Head of caudate nucleus (tissue), 42 donors: ENCODE results near the gene ADIPOR1.
A peak's percentile ranks its signal among the peaks of the same experiment; 100 is the strongest.
"Not testable (repeated sequence)": the region's sequence is repeated elsewhere in the genome, so short reads cannot be mapped to it uniquely, and the experiment has no call there.

Experiments
- DNase-seq, 42 donors: peaks; one replicate each; pipeline versions ENCODE4 v3.0.0 to v3.0.0-alpha.2; 2020 to 2021; ENCODE audit warnings: mixed read lengths in 7 of 42
- intact Hi-C: fragments of 100-400 bp; cut with DNase I; formaldehyde crosslinking; loops from one replicate; pipeline ENCODE4 v1.15.0; 2022

The ADIPOR1 gene

DNA sequence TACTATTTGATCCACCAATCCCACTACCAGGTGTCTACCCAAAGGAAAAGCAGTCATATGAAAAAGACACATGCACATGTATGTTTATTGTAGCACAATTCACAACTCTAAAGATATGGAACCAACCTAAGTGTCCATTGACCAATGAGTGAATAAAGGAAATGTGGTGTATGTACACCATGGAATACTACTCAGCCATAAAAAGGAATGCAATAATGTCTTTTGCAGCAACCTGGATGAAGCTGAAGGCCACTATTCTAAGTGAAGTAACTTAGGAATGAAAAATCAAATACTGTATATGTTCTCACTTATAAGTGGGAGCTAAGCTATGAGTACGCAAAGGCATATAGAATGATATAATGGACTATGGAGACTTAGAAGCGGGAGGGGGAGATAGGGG lies 12.6 kb downstream of the ADIPOR1 start:
- no peak for DNase-seq
- intact Hi-C loops, result no loop called here

DNA sequence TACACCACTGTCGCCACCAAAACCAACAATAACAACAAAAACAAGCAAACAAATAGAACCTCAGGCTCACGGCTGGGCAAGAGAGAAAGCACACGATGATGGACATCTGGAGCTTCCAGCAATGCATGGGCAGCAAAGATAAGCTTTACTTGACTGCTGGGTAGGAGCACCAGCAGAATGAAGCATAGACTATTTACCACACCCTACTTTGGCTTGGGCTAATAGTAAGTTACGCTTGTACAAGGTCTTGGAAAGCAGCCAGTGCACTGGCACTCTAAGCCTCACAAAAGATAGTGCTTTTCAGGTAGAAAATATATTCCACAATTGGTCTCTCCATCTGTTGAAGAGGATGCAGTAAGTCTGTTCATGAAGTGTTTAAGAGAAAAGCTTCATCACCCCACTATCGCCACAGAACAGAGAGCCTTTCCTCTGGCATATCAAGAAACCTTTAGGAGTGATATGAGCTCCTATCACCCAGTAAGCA lies 13.6 kb downstream of the ADIPOR1 start:
- DNase-seq, result no peak
- intact Hi-C loops, result no loop called here

GRCh38 chr1:202942426-202942825 lies 15.7 kb downstream of the ADIPOR1 start:
- no peak for DNase-seq
- intact Hi-C loops, result no loop called here

- peak in 22 of 42 donors; percentile 15 to 66 (median 41) for DNase-seq
- intact Hi-C loops, result no loop called here
Measured at GRCh38 chr1:202941372-202941771, 16.7 kb downstream of the ADIPOR1 start.

DNA sequence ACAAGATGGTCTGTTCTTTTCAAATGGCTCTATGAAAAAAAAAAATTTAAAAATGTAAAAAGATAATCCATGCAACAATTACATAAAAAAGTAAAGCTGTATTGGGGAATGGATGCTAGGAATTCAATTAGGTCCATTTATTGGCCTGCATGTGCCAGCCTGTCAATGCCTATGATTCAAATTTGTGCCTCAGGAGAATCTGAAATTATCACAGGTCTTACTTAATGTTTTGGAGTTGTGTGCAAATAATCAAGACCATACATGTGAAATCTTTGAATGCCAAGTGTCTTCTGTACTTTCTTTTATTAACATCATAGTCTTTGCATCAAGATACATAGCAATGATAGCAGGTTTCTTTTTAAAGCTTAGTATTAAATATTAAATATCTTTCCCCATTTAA lies 17.6 kb downstream of the ADIPOR1 start:
- intact Hi-C loops, result no loop called here
- no peak for DNase-seq

DNA sequence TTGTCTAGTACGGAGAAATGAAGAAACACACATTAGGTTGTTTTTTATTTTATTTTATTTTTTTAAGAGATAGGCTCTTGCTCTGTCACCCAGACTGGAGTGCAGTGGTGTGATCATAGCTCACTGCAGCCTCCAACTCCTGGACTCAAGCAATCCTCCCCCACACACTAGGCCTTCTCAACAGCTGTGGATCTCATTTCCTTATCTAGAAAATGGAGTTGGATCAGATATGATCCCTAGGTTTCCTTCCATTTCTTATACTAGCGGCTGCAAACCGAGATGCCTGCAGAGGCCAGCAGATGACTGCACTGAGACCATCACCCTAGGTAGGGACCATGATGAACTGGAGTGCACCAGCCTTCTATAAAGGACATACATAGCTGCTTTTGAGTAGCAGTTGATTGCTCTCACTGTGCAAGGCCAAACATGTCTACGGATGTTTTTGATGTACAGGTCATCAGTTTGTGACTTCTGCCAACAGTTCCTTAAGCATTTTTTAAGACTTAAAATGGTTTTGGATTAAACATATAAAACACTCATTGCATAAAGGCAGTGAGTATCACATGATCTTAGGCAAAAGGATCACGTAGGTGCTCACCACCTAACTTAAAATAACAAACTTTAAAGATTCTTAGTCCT lies 19.7 kb downstream of the ADIPOR1 start:
- no peak for DNase-seq
- intact Hi-C loops, result no loop called here

DNA sequence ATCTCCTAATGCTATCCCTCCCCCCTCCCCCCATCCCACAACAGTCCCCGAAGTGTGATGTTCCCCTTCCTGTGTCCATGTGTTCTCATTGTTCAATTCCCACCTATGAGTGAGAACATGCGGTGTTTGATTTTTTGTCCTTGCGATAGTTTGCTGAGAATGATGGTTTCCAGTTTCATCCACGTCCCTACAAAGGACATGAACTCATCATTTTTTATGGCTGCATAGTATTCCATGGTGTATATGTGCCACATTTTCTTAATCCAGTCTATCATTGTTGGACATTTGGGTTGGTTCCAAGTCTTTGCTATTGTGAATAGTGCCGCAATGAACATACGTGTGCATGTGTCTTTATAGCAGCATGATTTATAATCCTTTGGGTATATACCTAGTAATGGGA lies 21.7 kb downstream of the ADIPOR1 start:
- intact Hi-C loops, DNase-seq: not testable (repeated sequence)

GRCh38 chr1:202935844-202936243 lies 22.3 kb downstream of the ADIPOR1 start:
- DNase-seq, result no peak
- intact Hi-C loops, result no loop called here

DNA sequence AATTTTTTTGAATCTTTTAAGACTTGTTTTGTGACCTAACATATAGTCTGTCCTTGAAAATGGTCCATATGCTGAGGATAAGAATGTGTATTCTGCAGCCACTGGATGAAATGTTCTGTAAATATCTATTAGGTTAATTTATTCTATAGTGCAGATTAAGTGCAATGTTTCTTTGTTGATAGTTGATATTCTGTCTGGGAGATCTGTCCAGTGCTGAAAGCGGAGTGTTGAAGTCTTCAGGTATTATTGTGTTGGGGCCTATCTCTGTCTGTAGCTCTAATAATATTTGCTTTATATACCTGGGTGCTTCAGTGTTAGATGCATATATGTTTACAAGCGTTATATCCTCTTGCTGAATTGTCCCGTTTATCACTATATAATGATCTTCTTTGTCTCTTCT lies 23.4 kb downstream of the ADIPOR1 start:
- intact Hi-C loops, result no loop called here

DNA sequence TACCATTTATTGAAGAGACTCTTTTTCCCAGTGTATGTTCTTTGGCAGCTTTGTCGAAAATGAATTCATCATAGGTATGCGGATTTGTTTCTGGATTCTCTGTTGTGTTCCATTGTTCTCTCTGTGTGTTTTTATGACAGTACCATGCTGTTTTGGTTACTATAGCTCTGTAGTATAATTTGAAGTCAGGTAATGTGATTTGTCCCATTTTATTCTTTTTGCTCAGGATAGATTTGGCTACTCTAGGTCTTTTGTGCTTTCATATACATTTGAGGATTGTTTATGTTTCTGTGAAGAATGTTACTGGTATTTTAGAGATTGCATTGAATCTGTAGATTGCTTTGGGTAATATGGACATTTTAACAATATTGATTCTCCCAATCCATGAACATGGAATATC lies 25.6 kb downstream of the ADIPOR1 start:
- intact Hi-C loops, result no loop called here
- no peak for DNase-seq

More for the DNA sequence above, 23.4 kb downstream of the ADIPOR1 start:
- no peak for DNase-seq

GRCh38 chr1:202926581-202927491 lies 31.3 kb downstream of the ADIPOR1 start, which contains the start of gene KLHL12:
Gene KLHL12 (minus strand): TSS chr1:202927234. CDS start chr1:202925162, 2,072 bp downstream.
- peak; percentile 92 to 99 (median 97) for DNase-seq
- intact Hi-C loops, result loop anchor here (2.0 to 5.0 kb wide), 2 partner anchors 38 to 40 kb away; partner anchors contain the start of genes CYB5R1 and RABIF

- DNase-seq, result no peak
- intact Hi-C loops, result no loop called here
Measured at GRCh38 chr1:202923533-202923932, 34.6 kb downstream of the ADIPOR1 start.

GRCh38 chr1:202919615-202920014 lies 38.5 kb downstream of the ADIPOR1 start:
- DNase-seq, result no peak
- intact Hi-C loops, result no loop called here

GRCh38 chr1:202915146-202915545 lies 43.0 kb downstream of the ADIPOR1 start:
- intact Hi-C loops, result no loop called here
- no peak for DNase-seq

DNA sequence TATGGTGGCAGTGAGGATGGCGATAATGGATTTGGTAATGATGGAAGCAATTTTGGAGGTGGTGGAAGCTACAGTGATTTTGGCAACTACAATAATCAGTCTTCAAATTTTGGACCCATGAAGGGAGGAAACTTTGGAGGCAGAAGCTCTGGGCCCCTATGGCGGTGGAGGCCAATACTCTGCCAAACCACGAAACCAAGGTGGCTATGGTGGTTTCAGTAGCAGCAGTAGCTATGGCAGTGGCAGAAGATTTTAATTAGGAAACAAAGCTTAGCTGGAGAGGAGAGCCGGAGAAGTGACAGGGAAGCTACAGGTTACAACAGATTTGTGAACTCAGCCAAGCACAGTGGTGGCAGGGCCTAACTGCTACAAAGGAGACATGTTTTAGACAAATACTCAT lies 45.6 kb downstream of the ADIPOR1 start:
- DNase-seq, intact Hi-C loops: not testable (repeated sequence)

DNA sequence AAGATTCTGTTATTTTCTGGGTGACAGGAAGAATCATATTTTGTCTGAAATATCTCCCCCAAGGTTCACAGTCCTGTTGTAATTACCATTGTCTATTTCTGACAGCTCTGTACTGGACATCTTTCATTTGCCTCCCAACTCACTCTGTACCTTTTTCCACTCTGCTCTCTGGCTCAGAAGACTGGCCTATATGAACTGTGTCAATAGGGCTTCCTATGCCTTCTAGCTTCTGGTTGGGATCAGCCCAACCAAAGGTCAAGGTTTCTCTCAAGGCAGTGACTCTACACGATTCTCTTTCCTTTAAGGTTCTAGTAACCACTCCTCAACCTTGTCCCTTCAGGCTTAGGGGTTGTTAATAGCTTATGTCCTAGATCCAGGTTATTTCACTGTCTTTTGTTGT lies 48.6 kb downstream of the ADIPOR1 start:
- no peak for DNase-seq

DNA sequence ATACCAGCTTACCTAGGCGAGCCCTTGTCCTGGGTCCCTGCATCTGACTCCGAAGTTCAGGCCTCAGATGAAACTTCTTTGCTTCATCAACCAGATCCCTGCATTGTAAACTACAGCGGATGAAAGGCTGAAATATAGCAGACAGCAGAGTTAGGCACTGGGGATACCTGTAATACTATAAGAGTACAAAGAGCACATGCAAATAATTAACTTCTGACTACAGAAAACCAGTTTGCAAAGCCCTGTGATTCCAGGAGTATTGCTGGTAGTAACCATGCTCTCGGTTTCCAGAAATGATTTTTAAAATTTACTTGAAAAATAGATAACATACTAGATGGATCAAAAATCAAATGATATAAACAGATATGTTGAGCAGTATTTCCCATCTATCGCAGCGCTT lies 49.1 kb downstream of the ADIPOR1 start:
- intact Hi-C loops, result no loop called here
- no peak for DNase-seq

More for the DNA sequence above, 48.6 kb downstream of the ADIPOR1 start:
- intact Hi-C loops, result no loop called here

GRCh38 chr1:202905331-202905730 lies 52.8 kb downstream of the ADIPOR1 start:
- no peak for DNase-seq
- intact Hi-C loops, result no loop called here

DNA sequence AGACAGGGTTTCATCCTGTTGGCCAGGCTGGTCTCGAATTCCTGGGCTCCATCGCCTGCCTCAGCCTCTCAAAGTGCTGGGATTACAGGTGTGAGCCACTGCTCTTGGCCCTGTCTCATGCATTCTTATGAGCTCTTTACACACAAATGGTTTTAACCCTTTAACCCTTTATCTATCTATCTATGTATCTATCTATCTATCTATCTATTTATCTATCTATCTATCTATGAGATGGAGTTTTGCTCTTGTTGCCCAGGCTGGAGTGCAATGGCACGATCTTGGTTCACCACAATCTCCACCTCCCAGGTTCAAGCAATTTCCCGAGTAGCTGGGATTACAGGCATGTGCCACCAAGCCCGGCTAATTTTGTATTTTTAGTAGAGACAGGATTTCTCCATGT lies 54.3 kb downstream of the ADIPOR1 start:
- DNase-seq, intact Hi-C loops: not testable (repeated sequence)

DNA sequence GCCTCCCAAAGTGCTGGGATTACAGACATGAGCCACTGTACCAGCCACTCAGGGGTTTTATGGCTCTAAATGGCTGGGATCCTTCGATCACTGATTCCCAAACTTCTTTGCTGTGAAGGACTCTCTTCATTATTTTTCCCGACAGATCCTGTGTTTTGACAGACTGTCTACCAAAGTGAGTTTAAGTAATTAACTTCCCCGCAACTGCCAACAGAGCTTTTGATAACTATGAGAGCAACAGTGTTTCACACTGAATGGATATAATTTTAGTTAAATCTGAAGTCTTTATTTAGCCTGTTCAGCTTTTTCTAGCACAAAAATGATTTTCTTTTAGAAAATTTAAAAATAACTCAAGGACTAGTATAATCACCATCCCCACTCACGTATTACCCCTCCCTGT lies 56.6 kb downstream of the ADIPOR1 start:
- DNase-seq, result peak in 4 of 42 donors; percentile 14 to 62 (median 22)
- intact Hi-C loops, result no loop called here
